Skin epidermis (tissue), 12 donors: ENCODE results near the gene LEMD1.
"Not testable (repeated sequence)": the region's sequence is repeated elsewhere in the genome, so short reads cannot be mapped to it uniquely, and the experiment has no call there.

Source experiments
- H3K27ac ChIP-seq, 21 experiments: fragments of 200-600 bp; sonication (generic) in 11 of 21; one replicate each; pipeline ENCODE4 v1.5.0; 2020; ENCODE audit warnings: mild to moderate bottlenecking in 3 of 21, inconsistent platforms in 2 of 21, moderate library complexity in 2 of 21
- H3K4me3 ChIP-seq, 7 experiments: fragments of 200-600 bp; sonication (generic) in 2 of 7; one replicate each; pipeline ENCODE4 v1.5.0; 2020; ENCODE audit warnings: inconsistent platforms in 2 of 7, mild to moderate bottlenecking in 2 of 7, moderate library complexity in 1 of 7

The LEMD1 gene

DNA sequence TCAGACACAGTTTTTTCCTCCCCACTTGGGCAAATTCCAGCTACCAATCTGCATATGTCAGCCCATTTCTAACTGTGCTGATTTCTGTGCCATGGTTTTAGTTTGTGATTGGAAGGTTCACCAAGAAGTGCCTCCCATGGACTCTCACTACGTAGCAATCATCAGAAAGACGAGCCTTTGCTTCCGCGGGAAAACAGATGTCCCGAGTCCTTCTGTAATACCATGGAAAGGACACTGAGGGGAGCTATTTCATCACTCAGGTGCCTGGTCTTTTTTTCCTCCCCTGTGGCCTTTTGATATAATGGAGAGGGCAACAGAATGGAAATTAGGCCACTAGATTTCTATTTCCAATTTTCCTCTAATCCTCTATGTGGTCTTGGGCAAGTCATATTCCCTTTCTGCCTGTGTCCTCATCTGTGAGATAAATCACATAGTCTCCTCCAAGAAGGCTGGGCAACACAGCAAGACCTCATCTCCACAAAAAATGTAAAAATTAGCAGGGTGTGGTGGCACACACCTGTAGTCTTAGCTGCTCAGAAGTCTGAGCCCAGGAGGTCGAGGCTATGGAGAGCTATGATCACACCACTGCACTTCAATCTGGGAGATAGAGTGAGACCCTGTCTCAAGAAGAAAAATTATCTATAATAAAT, 24.8 kb downstream of the LEMD1 start:
- Histone ChIP-seq H3K4me3 (no peak overlapping the region), H3K27ac (no peak overlapping the region)

DNA sequence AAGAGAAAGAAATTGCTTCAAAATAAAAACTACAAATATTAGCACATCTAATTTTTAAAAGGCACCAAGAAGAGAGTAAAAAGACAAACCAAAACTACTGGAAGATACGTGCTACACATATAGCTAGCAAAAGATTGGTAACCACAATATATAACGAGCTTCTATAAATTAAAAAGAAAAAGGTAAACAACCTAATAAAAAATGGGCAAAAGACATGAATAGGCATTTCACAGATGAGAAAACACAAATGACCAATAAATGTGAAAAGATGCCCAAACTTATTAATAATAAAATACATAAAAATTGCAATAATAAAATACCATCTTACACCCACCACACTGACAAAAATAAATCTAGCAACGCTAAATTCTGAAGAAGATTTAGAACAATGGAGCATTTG, 26.2 kb downstream of the LEMD1 start:
- H3K27ac ChIP-seq: no peak overlapping the region
- no peak overlapping the region for H3K4me3 ChIP-seq

DNA sequence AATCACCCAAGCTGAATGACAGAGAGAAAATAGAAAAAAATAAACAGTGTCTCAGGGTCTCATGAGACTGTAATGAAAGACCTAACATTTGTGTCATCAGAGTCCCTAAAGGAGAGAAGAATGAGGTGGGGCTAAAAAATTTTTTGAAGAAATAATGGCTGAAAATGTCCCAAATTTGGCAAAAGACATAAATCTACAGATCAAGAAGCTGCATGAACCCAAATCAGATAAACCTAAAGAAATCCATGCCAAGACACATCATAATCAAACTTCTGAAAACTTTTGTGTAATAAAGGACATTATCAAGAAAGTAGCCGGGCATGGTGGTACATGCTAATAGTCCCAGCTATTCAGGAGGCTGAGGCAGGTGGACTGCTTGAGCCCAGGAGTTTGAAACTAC, 29.2 kb downstream of the LEMD1 start:
- no peak overlapping the region for H3K27ac ChIP-seq
- no peak overlapping the region for H3K4me3 ChIP-seq

DNA sequence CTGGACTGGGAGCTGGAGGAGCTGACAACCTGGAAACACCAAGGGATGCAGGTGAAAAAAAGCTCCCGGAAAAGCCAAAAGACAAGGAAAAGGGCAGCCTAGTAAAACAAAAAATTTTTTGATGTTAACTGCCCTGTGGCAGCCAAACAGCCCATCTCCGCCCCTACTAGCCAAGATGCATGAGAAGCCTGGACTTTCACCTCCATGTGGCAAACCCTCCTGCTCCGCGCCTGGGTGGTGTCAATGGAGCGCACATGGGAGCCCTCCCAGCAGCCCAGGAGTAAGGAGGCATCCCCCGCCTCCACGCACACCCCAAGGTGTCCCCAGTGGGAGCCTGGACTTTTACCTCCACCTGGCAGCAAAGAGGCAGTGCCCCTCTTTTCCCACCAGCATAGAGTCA, 30.5 kb downstream of the LEMD1 start:
- H3K4me3 ChIP-seq: no peak overlapping the region
- H3K27ac ChIP-seq: no peak overlapping the region

DNA sequence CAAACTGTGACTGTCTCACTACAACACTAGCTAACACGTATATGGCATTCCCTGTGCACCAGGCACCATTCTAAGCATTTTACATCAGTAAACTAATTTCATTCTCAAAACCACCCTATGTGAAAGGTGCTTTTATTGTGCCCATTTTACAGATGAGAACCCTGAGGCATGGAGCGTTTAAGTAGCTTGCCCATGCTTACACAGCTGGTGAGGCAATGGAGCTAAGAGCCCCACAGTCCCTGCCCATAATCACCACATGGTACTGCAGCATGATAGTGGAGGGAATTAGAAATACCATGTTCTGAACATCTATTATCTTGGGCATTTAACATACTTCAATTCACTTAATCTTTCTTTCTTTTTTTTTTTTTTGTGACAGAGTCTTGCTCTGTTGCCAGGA, 34.0 kb downstream of the LEMD1 start:
- no peak overlapping the region for H3K4me3 ChIP-seq
- H3K27ac ChIP-seq: no peak overlapping the region

DNA sequence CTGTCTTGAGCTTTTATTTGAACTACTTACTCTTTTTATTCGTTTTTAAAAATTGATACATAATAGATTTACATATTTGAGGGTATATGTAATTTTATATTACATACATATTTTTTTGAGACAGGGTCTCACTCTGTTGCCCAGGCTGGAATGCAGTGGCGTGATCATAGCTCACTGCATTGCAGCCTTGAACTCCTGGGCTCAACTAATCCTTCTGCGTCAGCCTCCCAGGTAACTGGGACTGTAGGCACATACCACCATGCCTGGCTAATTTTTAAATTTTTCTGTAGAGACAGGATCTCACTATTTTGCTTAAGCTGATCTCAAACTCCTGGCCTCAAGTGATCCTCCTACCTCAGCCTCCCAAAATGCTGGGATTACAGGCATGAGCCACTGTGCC, 38.9 kb downstream of the LEMD1 start:
- H3K27ac ChIP-seq, H3K4me3 ChIP-seq: not testable (repeated sequence)

DNA sequence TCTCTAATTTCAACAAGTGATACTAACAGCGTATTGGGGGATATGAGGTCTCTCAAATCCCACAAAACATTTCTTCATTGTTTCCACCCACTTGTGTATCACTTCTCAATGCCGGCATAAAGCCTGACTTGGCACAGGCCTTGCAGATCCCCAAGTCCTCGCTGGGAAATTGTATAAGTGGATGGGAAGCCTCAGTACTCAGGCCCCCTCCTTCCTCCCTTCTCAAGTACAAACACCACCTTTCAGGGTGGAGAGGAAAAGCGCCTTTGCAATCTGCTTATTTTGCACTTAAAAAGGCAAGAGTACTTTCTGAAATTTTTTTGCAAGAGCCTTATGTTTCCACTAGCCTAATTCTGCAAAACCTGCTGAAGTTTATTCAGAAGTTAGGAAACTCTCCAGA, 39.3 kb downstream of the LEMD1 start:
- no peak overlapping the region for H3K27ac ChIP-seq
- H3K4me3 ChIP-seq: no peak overlapping the region

DNA sequence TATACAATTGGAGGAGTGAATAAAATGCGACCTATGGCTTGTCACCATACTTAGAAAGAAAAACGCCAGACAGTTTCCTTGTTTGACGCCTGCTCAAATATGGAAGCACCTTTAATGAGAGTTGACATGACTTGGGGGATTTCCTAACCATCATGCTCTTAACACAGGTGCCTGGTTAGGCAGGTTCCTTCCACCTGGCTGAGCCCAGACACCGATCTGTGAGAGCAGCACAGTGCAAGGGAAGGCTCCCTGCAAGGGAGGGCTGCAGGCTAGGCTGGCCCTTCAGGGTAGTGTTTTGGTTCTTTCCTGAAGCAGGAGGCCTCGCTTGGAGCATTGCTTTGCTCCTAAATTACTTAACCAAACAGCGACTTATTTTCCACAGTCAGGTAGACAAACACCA, 40.6 kb downstream of the LEMD1 start:
- Histone ChIP-seq H3K27ac (no peak overlapping the region), H3K4me3 (no peak overlapping the region)

DNA sequence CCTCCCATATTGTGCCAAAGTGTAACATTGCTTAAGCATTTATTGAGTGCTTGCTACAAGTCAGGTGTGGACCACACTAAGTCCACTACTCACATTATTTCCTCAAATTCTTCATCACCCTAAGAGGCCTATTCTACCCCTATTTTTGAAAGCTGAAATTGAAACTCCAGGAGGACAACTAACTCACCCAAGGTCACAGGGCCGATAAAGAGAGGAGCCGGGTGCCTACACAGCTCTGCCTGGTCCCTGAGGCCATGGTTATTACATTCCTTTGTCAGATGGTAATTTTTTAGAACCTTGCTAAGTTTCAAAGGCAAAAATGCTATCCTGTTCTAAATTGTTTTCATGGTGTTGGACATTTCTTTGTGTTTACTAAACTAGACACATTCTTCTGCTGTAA, 41.0 kb downstream of the LEMD1 start:
- H3K27ac ChIP-seq: no peak overlapping the region
- H3K4me3 ChIP-seq: no peak overlapping the region

DNA sequence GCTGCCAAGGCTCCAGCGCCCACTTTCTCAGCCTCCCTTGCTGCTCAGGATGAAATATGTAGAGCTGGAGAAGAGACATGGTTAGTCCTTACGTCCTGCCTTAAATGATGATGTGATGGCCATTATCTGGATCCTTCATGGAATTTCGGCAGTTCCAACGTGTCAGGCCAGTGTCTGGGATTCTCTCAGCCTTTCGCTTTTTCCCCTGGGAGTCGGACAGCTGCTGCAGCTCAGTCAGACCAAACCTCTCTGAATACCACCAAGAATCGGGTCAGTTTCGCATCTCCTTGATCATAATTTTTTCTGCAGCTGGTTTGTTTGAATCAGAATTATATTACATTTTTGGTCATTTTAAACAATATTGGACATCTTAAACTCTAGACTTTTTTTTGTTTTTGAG, 42.8 kb downstream of the LEMD1 start:
- H3K27ac ChIP-seq: no peak overlapping the region
- no peak overlapping the region for H3K4me3 ChIP-seq

DNA sequence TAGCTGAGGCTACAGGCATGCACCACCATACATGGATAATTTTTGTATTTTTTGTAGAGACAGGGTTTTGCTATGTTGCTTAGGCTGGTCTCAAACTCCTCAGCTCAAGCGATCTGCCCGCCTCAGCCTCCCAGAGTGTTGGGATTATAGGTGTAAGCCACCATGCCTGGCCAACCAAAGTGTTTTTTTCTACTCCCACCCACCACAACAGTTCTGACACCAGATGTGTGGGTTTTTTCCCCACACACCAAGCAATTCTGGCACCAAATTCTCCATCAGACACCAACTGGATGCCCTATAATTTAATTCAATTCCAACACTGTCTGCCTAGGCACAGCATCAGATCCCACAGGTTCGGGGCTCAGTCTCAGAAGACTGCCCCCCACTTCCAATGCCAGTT, 44.5 kb downstream of the LEMD1 start:
- H3K27ac ChIP-seq: no peak overlapping the region
- H3K4me3 ChIP-seq: no peak overlapping the region

DNA sequence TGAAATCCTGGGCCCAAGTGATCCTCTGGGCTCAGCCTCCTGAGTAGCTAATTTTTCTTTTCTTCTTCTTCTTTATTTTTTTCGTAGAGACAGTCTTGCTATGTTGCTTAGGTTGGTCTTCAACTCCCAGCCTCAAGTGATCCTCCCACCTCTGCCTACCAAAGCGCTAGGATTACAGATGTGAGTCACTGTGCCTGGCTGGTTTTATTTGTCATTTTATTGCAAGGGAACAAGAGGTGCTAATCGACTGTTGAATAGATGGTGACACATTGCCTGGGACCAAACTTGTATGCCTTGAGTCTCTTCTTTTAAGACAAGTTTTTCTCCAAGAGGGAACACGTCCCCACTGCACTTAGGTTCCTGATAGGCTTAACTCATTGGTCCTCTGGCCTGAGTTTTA, 45.1 kb downstream of the LEMD1 start:
- H3K4me3 ChIP-seq: no peak overlapping the region
- no peak overlapping the region for H3K27ac ChIP-seq

DNA sequence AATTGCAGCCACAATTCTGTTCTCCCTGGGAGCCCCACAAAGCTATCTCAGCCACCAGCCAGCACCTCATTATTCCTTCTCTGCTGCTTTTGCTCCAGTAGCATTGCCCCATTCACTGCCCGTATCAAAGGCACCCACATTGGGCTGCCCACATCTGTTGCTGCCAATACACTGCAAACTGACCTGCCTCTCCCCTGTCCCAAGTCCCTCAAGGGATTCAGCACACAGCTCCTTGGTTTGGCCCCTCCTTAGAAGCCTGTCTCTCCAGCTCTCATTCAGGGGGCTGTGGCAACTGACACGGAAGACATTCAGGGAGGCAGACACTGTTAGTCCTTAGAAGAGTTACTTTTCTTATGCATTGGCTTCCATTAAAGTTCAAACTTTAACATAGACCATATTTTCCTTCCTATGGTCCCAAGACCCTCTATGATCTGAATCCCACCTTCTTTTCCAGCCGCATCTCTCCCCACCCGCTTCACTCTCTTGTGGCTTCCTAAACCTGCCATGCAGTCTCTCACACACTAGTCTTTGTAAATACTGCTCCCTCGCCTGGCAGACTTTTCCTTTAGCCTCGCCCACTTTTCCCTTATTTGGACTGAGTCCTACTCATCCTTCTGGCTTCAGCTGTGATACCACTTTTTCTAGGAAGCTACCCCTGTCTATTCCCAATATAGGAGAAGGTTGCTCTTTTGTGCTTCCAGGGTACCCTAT, 45.9 kb downstream of the LEMD1 start:
- Histone ChIP-seq H3K4me3 (no peak overlapping the region), H3K27ac (no peak overlapping the region)

DNA sequence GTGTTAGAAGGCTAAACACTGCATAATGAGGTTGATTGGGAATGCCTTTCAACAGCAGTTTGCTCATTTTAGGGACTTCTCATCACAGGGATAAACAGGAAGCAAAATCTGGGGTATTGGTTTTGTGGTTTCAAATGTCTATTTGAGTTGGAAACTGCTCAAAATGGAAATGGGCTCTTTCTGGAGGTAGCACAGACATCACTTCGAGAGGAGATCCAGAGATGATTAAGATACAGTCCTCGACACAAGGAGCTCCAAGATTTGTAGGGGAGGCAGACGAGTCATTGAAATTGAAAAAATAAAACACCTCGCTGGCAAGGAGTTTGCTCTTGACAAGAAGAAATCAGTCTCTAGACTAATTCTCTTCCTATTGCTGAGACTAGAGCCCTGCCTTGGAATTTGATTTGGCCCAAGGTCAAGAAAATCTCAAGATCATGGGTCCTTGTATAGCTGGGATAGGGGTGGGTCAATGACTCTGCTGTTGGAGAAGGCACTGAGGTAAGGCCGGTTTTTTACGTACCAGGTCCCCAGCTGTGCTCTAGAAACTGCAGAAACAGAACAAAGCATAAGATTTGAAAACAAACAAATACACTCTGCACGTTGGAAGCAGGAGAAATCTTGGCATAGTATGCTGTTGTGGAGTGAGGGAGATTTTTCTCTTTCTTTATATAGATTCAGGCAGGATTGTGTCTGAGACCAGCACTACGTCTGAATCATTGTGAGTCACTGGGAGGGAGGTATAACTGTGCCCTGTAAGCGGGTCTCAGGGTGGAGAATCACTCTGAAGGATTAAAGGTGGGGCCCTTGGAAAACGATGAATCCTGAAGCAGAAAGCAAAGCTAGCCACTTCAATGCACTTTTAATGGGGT, 47.4 kb downstream of the LEMD1 start:
- Histone ChIP-seq H3K4me3 (no peak overlapping the region), H3K27ac (no peak overlapping the region)

DNA sequence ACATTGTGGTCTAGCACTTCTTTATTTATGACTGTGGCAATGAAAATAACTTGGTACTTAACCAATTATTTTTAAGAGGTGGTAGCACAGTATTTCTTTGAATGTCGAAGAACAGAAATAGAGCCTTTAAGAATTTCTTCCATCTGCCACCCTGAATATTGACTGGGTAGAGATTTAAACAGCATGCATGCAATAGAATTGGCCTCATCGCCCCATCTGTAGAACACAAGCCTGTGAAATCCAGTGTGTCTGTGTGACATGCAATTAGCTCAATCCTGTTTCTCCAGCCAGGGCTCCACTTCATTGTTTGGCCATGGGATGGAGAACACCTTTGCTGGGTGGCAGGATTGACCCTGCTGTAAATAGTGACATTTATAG, 48.1 kb downstream of the LEMD1 start:
- Histone ChIP-seq H3K4me3 (no peak overlapping the region), H3K27ac (no peak overlapping the region)

DNA sequence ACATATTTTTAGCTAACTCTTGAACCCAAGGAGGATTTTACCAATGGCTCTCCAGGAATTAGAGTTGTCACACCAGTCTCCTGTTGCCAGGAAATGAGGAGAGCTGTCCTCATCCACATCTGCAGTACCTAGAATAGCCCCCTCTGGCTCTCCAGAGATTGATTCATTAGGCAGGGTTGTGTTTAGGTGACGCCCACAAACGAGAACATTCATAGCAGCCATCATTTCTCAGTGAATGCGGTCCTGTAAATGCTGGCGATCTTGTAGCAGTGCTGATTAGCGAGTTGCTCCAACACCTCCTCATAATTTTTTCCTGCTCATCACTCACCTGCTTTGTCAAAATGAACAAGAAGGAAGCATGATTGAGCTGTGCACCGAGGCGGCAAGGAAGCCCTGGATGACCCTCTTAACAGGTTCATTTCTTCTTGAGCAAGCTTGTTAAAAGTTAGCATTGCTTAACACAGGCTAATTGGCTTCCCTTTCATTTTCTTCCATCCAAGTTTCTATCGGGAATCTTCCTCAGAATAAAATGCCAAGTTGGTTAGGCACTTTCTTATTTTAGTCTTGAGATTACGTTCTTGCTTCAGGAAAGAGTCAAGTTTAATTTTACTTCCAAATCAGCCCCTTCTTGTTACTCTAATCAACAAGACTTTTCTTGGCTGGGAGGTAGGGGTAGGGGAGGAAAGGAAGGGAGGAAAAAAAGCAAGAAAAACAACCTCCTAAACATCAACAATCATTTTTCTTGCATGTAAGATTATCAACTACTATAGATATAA, 48.6 kb downstream of the LEMD1 start:
- no peak overlapping the region for H3K4me3 ChIP-seq
- no peak overlapping the region for H3K27ac ChIP-seq

DNA sequence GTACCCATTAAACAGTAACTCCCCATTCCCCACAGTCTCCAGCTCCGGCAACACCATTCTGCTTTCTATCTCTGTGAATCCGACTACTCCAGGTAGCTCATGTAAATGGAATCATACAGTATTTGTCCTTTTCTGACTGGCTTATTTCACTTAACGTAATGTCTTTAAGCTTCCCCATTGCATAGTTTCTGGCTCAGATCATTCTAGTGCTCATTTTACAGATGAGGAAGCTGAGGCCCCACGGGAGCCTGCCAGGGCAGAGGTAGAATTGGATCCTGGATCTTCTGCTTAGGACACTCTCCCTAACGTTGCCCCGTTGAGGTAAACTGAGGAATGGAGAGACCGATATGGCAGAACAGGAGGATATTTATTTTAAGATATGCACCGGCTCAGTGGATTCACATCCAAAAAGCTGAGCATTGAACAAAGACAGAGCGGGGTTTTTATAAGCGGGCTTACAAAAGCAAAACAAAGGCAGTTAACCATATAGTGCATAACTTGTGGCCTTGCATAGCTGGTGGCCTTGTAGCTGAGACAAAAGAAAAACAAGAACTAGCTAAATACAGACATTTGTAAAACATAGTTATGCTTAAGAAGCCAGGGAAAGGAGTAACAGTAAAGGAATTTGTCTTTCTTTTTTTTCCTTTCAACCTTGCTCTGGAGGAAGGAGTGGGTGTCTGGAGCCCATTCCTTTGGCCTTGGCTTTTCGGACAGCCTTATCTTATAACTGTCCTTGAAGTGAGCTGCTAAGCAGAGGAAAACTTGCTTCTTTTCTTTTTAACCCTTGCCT, 49.8 kb downstream of the LEMD1 start:
- H3K27ac ChIP-seq: no peak overlapping the region
- no peak overlapping the region for H3K4me3 ChIP-seq

DNA sequence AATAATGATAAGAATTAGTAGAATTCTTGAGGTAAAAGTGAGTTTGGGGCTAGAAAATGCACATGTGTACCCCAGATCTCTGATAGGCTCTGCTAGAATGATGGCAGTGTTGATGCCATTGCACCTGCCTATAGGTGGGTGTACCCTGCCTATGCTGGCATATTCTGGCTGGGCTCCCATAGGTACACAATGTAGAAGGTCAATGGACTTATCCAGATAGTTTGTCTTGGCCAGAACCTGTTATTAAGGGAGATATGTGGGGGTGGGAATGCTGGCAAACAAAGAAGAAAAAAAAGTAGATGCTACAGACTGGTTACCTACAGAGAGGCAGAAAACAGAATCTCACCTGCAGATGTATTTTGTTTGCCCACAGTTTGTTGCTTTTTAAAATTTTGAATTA, 51.1 kb downstream of the LEMD1 start:
- Histone ChIP-seq H3K27ac (no peak overlapping the region), H3K4me3 (no peak overlapping the region)

DNA sequence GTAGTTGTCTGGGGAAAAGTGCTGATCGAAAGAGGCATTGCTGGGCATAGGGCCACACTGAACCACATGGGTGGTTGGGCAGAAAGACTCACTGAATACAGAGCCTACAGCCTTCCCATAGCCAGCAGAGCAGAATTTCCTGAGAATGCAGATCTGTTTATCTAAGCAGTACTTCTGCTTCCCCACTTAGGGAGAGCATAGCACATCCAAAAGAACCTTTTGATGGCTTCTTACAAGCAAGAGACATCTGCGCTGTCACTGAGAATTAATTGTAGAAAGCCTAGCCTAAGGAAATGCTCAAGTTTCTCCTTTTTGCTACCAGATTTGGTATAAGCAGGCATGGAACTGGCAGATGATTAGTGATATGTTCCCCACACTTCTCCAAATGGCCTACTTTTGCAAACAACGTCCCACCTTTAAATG, 52.1 kb downstream of the LEMD1 start:
- H3K27ac ChIP-seq: no peak overlapping the region
- no peak overlapping the region for H3K4me3 ChIP-seq

DNA sequence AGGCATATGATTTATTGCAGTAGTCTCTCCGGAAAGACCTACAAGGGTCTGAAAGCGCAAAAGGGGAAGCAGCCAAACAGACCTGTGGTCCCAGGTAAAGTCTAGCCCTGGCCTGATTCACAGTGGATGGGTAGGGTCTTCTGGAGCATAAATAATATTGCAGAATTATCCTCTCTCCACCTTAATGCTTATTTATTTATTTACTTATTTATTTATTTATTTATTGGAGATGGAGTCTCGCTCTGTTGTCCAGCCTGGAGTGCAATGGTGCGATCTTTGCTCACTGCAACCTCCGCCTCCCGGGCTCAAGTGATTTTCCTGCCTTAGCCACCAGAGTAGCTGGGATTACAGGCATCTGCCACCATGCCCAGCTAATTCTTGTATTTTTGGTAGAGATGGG, 53.4 kb downstream of the LEMD1 start:
- no peak overlapping the region for H3K27ac ChIP-seq
- H3K4me3 ChIP-seq: no peak overlapping the region
